Stimulated activated CD4-positive, alpha-beta T cell treated with anti-CD3 and anti-CD28 coated beads, Interleukin-4, amount 100 ng/mL, for 1 hour (primary cell): Measurements from ENCODE around the gene DHRS3.

Experiments used
- DNase-seq: peaks from one replicate; pipeline ENCODE4 v3.0.0-alpha.2; 2020

DHRS3 gene

GRCh38 chr1:12615865-12616708, 1.9 kb downstream of the DHRS3 start:
- DNase-seq, result no peak

GRCh38 chr1:12615159-12615864, 2.7 kb downstream of the DHRS3 start:
- DNase-seq, result no peak

- no peak for DNase-seq
Measured at GRCh38 chr1:12614402-12615158, 3.4 kb downstream of the DHRS3 start.

GRCh38 chr1:12613180-12613579, 4.8 kb downstream of the DHRS3 start:
- DNase-seq, result no peak

GRCh38 chr1:12610941-12611340, 7.1 kb downstream of the DHRS3 start:
- no peak for DNase-seq

- DNase-seq, result no peak
Measured at GRCh38 chr1:12610305-12610935, 7.6 kb downstream of the DHRS3 start.

- no peak for DNase-seq
Measured at GRCh38 chr1:12609469-12610003, 8.5 kb downstream of the DHRS3 start.

GRCh38 chr1:12608311-12608957, 9.6 kb downstream of the DHRS3 start:
- no peak for DNase-seq

- no peak for DNase-seq
Measured at GRCh38 chr1:12607263-12607662, 10.7 kb downstream of the DHRS3 start.

- DNase-seq, result no peak
Measured at GRCh38 chr1:12604986-12605385, 13.0 kb downstream of the DHRS3 start.

- DNase-seq, result peak; percentile 54
Measured at GRCh38 chr1:12604114-12604874, 13.7 kb downstream of the DHRS3 start.

GRCh38 chr1:12603224-12603623, 14.8 kb downstream of the DHRS3 start:
- DNase-seq, result no peak

- DNase-seq, result no peak
Measured at GRCh38 chr1:12602659-12603024, 15.4 kb downstream of the DHRS3 start.

GRCh38 chr1:12601700-12602658, 16.0 kb downstream of the DHRS3 start:
- no peak for DNase-seq

- DNase-seq, result peak; percentile 52
Measured at GRCh38 chr1:12600880-12601633, 17.0 kb downstream of the DHRS3 start.

GRCh38 chr1:12600335-12600734, 17.7 kb downstream of the DHRS3 start:
- DNase-seq, result no peak

- no peak for DNase-seq
Measured at GRCh38 chr1:12599657-12600056, 18.4 kb downstream of the DHRS3 start.

- no peak for DNase-seq
Measured at GRCh38 chr1:12598974-12599373, 19.0 kb downstream of the DHRS3 start.

GRCh38 chr1:12597792-12598191, 20.2 kb downstream of the DHRS3 start:
- DNase-seq, result no peak
